ENCODE measurements around the gene SH2D1B.
"Not testable (repeated sequence)": the region's sequence is repeated elsewhere in the genome, so short reads cannot be mapped to it uniquely, and the experiment has no call there.

Gene SH2D1B, protein sequence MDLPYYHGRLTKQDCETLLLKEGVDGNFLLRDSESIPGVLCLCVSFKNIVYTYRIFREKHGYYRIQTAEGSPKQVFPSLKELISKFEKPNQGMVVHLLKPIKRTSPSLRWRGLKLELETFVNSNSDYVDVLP

DNA sequence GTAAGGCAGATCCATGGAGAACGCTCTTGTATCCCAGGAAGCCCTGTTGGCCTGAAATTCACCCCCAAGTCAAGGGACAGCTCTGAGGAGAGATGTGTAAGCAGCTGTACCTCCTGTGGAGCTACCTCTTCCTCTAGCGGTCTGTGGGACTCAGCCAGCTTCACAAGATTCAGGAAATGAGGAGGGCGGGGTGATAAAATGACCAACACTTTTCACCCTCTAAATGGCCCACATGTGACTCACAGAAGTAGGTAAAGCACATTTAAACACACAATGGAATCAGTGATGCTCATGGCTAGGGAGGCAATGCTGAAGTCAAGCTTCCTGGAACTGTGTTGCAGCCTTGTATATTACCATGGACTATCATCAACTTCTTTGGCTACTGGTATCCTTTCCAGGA, at the start of gene SH2D1B:
TSS of gene SH2D1B (minus strand) at position 135 of the 400 bp plus-strand sequence. CDS start at position 15, 120 bp downstream.
- no peak for DNase-seq

DNA sequence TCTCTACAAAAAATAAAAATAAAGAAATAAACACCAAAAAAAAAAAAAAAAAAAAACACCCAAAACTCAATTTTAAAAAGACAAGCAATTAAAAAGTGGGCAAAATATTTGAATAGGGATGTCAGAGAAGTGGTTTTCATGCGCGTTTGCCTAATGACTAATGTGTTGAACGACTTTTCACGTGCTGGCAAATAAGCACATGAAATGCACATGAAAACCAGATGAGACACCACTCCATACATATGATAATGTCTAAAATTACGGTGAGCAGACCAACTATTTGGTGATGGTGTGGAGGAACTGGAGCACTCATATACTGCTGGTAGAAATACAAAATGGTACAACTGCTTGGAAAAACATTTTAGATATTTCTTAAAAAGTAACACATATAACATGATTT, 46.3 kb upstream of the SH2D1B start:
- no peak for DNase-seq

DNA sequence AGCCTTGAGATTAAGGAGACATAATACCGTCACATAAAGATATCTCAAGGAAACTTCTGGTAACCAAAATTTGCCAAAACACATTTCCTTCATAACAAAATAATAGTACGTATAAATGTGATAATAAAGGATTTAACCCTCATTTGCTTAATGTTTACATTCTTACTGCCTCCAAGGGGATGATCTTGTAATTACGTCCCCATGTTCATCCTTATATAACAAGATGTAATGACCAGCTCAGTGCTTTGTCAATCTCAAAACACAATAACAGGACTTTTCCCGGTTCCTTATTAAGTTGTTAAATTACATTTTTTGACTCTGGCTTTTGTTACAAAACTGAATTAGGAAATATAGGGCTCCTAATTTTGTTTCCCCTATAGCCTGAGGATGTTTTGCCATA, 44.4 kb upstream of the SH2D1B start:
- no peak for DNase-seq

DNA sequence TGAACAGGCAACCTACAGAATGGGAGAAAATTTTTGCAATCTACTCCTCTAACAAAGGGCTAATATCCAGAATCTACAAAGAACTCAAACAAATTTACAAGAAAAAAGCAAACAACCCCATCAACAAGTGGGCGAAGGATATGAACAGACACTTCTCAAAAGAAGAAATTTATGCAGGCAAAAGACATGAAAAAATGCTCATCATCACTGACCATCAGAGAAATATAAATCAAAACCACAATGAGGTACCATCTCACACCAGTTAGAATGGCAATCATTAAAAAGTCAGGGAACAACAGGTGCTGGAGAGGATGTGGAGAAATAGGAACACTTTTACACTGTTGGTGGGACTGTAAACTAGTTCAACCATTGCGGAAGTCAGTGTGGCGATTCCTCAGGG, 42.4 kb upstream of the SH2D1B start:
- not testable (repeated sequence) for DNase-seq

DNA sequence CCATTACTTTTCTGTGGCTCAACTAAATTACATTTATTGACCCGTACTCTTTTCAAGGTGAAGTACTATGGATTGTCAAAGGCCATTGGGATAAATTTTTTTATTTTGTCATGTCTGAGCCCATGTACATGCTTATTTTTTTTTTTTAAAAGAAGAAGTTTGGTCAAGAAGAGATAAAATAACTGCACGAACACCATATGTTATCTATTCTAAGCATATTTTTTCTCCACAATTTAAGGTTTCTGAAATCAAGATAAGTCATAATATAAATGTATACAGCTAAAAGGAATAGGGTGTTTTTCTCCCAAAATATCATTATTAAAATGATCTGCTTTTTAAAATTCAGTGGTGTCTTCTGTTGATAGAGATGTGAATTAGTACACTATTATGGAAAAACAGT, 35.0 kb upstream of the SH2D1B start:
- DNase-seq, result no peak

DNA sequence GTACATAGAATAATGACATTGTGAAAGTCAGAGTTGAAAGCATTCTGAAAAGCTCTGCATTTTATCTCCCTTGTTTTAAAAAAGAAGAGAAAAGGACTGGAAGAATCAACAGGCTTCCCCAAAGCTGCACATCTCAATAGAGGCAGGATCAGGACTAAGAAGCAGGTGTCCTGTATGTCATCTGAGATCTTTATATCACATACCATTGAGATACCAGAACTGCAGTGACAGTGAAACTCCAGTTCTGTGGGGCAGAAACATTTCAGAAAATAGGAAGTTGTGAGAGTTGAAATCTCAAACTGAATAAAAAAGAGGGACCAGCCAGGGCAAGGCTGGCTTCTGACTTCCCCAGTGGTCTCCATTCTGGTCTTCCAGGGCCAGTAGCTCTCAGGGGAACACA, 33.0 kb upstream of the SH2D1B start:
- no peak for DNase-seq

DNA sequence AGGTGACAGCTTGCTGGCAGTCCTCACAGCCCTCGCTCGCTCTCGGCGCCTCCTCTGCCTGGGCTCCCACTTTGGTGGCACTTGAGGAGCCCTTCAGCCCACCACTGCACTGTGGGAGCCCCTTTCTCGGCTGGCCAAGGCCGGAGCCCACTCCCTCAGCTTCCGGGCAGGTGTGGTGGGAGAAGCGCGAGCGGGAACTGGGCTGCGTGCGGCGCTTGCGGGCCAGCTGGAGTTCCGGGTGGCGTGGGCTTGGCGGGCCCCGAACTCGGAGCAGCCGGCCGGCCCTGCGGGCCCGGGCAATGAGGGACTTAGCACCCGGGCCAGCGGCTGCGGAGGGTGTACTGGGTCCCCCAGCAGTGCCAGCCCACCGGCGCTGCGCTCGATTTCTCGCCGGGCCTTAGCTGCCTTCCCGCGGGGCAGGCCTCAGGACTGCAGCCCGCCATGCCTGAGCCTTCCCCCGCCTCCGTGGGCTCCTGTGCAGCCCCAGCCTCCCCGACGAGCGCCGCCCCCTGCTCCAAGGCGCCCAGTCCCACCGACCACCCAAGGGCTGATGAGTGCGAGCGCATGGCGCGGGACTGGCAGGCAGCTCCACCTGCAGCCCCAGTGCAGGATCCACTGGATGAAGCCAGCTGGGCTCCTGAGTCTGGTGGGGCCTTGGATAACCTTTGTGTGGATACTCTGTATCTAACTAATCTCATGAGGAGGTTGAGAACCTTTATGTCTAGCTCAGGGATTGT, 21.2 kb upstream of the SH2D1B start:
- DNase-seq, result not testable (repeated sequence)

DNA sequence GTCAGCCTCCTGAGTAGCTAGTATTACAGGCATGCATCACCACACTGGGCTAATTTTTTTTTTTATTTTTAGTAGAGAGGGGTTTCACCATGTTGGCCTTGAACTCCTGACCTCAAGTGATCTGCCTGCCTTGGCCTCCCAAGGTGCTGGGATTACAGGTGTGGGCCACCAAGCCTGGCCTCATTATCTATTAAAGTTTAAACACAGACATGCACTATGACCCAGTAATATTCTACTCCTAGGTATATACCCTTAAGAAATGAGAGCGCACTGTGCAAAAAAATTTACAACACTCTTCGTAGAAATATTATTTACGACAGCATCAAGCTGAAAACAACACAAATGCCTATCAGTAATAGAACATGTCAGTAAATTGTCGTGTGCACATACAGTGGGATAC, 18.6 kb upstream of the SH2D1B start:
- DNase-seq, result no peak

DNA sequence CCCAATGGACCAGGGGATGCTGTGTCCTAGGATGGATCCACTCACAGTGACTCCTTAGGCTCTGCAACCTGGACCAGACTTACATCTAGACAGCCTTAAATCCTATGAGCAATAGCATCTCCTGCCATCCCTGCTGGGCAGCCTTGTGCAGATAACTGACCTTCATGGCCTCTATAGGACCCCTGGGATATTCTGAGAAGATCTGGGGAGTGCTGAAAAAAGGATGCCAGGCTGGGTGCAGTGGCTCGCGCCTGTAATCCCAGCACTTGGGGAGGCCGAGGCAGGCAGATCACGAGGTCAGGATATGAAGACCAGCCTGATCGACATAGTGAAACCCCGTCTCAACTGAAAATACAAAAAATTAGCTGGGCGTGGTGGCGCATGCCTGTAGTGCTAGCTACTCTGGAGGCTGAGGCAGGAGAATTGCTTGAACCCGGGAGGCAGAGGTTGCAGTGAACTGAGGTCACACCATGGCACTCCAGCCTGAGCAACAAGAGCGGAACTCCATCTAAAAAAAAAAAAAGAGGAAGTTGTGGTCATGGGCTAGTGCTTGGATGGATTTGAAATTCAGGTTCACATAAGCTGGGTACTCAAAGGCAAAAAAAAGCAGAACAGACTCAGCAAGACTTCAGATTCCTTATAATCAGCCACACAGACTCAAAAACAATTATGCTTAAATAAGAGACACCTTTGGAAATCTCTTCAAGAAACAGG, 10.9 kb upstream of the SH2D1B start:
- DNase-seq, result no peak

DNA sequence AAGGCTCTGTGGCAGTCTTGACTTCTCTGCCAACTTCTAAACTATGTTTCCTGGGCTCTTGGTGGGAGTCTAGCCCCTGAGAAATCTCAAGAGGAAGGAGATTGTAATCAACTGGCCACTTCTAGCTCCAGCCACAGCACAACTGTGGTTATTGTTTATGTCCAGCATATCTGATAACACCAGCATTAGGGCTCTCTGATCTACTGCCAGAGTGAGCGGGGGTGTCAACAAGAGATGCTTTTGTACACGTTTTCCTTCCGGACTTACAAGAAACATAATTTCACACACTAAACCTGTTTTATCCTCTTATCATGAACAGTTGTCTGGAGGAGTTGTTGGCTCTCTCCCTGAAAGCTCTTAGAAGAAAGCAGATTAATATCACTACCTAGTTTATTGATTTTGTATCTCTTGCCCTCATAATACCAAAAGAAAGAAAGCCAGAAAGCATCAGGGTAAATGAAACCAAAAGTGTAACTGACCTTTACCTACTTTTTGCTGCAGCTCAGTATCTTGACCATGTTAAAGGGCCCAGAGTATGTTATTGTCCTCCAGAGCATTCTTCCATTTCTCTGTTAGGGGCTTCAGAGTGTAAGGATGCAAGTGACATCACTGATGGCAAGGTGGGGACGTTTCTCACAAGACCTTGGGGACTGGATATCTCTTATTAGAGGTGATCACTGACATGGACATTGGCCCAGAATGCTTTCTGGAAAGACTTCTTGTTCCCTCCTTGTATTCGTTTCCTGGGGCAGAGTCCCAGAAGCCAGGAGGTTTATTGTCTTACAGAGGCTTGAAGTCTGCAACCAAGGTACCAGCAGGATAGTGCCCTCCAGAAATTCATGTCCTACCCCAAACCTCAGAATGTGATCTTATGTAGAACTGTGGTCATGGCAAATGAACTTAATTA, 9.6 kb upstream of the SH2D1B start:
- DNase-seq, result no peak

DNA sequence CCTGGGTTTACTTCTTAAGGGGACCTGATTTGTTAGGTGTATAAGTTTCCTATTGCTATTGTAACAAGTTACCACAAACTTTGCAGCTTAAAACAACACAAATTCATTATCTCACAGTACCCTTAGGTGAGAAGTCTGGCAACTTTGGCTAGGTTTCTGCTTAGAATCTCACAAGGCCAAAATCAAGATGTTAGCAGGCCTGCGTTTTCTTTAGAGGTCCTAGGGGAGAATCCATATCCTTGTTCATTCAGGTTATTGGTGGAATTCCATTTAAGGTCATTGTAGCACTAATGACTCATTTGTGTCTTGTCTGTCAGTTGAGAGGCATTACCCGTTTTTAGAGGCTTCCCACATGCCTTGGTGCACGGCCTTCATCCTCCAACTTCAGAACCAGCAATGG, 8.2 kb upstream of the SH2D1B start:
- no peak for DNase-seq

DNA sequence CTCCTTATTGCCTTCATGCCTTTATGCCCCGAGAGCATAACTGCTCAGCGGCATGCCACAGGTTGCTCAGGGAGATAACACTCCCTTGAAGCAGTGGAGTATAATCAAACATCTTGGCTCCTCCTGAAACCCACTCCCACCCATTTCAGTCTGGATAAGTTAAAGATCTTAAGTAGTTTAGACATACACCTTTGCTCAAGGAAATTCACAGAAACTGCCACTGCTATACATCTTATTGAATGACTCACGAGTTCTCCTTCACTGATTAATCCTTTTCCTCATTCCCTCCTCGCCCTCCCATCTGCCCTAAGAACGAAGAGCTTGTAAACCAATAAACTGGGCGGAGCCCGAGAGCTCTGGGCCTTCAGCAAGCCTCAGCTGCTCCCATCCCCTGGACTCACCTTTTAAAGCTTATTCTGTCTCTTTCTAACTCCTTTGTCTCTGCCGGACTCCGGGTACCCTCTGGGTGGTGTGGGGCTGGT, 7.6 kb upstream of the SH2D1B start:
- not testable (repeated sequence) for DNase-seq

DNA sequence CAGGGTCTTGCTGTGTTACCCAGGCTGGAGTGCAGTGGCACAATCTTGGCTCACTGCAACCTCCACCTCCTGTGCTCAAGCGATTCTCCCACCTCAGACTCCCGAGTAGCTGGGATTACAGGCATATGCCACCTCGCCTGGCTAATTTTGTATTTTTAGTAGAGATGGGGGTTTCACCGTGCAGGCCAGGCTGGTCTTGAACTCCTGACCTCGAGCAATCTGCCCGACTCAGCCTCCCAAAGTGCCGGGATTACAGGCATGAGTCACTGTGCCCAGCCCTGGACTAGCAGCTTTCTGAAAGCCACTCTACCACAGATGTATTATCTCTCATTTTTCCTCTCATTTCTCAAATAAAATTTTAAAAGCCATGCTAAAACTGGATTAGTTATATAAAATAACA, 6.6 kb upstream of the SH2D1B start:
- DNase-seq, result not testable (repeated sequence)

DNA sequence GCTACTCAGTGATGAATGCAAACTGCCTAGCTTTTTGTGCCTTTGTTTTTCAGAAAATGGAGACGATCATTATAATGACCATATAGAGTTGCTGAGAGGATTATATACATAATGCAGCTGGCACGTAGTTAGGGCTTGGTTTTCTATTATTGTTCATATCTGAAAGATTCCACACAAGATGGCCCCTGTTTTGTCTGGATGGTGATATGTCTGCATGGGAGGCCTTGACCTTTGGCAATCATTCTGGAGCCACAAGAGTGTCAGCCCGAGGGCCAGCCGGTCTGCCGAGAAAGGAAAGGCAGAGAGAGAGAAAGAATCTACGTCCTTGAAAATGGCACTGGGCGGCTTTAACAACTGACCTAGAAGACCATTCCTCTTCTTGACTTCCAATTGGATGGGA, 5.7 kb upstream of the SH2D1B start:
- no peak for DNase-seq

DNA sequence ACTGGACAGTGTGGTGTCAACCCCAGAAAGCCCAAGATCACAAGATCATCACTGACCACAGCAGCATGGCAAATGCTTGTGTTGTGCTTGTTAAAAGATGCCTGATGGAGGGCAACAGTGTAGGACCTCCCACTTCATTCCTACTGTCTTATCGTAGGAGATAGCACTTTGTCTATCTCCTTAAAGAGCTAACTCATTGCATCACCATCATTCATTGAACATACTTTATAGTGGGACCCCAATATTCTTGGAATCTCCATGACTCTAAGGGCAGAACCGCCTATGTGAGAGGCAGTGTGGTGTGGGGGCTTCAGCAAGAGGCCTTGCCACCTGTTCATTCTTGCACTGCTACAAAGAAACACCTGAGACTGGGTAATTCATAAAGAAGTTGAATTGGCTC, 5.0 kb upstream of the SH2D1B start:
- no peak for DNase-seq

DNA sequence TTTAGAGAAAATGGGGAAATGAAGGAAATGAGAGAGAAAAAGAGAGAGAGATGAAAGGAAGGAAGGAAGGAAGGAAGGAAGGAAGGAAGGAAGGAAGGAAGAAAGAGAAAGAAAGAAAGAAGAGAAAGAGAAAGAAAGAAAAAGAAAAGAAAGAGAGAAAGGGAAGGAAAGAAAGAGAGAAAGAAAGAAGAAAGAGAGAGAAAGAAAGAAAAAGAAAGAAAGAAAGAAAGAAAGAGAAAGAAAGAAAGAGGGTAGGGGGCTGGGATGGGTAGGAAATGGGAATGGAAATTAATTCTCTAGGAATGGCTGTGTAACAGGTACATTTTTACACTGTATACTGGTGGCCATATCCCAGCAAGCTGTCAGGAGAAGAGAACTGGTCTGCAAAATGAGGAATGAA, 4.3 kb upstream of the SH2D1B start:
- DNase-seq, result no peak

DNA sequence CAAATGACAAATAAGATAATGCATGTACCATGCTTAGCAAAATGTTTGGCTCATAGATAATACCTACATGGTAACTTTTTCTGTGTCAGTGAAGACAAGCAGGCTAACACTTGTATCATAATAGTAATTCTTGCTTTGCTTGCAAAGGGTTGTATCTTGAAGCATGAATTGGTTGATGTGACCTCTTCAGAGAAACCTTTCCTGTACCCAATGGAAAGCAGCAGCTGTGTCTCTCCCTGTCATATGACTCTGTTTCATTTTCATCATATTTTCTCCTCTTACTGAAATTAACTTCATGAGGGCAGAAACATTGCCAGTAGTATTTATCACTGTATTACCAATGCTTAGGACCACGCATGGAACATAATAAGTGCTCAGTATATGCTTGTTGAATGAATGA, 4.4 kb downstream of the SH2D1B start:
- no peak for DNase-seq

DNA sequence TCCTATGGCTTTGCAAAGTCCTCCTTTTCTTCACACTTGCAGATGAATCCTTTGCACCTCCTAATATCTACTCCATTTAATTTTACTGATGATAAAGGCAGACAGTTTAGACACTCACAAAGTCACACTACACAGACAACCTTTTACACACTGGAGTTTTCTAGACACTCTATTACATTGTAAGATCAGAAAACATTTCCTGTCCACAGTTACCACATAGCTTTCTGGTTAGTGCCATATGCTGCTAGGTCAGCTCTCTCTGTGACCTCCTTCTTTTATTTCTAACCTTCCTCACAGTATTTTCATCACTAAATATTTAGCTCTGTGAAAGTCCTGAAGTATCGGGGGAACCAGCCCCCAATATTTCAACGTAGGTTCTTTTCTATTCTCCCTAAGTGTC, 5.1 kb downstream of the SH2D1B start:
- no peak for DNase-seq

DNA sequence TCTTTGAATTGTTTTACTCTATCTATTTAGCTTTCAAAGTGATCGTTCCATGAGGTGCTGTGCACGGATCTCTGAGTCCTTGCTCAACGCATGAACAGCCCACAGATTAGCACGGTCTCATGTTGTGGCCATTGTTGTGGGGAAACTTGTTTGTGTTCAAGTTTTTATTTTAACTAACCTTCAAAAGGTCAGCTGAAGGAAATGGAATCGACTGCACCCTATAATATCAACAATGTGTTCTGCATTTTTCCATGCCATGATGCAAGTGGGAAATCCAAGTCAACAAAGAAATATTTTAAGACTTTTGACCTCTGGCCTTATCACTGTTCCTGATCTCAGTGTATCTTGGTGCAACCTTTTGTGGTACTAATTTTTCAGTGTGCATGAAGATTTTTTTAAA, 6.1 kb downstream of the SH2D1B start:
- DNase-seq, result no peak

DNA sequence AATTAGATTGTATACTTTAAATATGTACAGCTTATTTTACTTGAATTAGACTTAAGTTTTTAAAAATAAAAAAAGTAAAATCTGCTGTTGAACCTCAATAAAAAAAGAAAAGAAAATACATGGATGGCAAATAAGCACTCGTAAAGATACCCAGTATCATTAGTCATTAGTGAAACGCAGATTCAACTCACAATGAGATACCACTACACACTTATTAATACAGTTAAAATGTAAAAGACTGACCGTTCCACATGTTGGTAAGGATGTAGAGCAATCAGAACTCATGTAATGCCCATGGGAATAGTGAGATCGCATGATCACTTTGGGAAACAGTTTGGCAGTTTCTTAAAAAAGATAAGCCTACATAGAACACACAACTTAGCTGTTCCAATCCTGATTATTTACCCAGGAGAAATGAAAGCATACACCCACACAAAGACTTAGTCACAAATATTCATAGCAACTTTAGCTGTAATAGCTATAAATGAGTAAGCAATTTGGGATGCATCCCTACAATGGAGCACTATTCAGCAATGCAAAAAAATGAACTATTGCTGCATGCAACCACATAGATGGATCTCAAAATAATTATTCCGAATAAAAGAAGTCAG, 7.3 kb downstream of the SH2D1B start:
- DNase-seq, result no peak

DNA sequence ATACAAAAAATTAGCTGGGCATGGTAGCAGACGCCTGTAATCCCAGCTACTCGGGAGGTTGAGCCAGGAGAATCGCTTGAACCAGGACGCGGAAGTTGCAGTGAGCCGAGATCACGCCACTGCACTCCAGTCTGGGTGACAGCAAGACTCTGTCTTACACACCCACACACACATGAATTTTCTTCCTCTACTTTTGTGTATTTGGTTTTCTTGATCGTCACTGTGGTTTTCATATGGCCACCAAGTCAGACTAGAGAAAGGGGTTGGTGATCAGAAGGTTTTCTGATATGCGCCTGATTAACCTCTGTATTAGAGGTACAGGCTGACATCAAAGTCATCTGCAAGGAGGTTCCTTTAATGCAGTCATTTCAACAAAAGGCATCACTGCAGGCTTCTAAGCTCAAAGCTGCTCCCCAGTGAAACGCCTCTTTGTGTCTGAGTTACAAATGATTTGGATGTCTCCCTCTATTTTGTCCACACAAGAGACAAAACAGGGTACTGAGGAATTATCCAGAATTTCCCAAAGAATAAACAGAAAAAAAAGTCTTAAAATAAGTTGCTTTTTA, 11.1 kb downstream of the SH2D1B start:
- DNase-seq, result no peak

DNA sequence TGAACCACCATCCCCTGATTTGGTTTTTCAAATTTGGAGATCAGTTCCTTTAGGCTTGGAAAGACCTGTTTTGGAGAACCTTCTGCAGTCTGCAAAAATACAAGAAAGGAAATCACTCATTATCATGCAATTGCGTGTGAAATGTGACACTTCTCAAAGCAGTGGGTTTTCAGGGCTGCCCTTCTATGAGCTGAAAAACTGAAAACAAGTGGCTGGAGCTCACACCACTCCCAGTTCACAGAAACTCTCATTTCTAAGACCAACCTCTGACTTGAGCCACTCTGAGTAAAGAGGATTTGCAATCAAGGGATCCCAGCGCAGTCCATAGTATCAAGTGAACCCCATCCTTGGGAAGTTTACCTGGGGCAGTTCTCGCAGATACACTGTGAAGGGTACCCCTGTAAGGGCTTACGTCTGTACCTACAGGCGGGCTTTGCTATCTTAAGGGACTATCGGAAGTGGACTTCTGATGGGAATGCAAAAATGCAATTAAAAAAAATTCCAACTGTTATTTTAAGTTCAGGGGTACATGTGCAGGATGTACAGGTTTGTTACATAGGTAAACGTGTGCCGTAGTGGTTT, 12.8 kb downstream of the SH2D1B start:
- no peak for DNase-seq
